HL-60 (cell line): ENCODE results near the gene YWHAQ.

Experiments
- DNase-seq, 2 experiments: peaks; one replicate each; pipeline ENCODE4 v3.0.0-alpha.2; 2010 to 2020; ENCODE audit warnings: low read depth in 1 of 2, low spot score in 1 of 2
- H3K27ac ChIP-seq: fragments of 250-450 bp; sonication (Bioruptor Pico); replicated peaks from 2 replicates; pipeline ENCODE4 v1.5.1; 2020; ENCODE audit warnings: mild to moderate bottlenecking, moderate library complexity
- H3K27me3 ChIP-seq: fragments of 250-450 bp; sonication (Bioruptor Pico); 2 replicates; pipeline ENCODE4 v1.5.1; 2021; ENCODE audit warnings: mild to moderate bottlenecking, moderate library complexity; ENCODE audit not compliant: insufficient read depth, poor library complexity, severe bottlenecking
- H3K4me3 ChIP-seq: replicated peaks from 2 replicates; pipeline ENCODE4 v1.5.1; 2011; ENCODE audit warnings: mild to moderate bottlenecking, control low read depth, low read length; ENCODE audit not compliant: insufficient read depth
- CTCF ChIP-seq: IDR thresholded peaks from one replicate; pipeline ENCODE4 v1.5.1; 2011; ENCODE audit warnings: low read length, control low read depth, inconsistent platforms; ENCODE audit not compliant: insufficient read depth
- GABPA ChIP-seq: IDR thresholded peaks from 2 replicates; pipeline ENCODE4 v1.6.1; 2012; ENCODE audit warnings: low read depth
- POLR2AphosphoS5 ChIP-seq: IDR thresholded peaks from 2 replicates; pipeline ENCODE4 v1.6.1; 2012; ENCODE audit warnings: low read depth
- SPI1 ChIP-seq: IDR thresholded peaks from 2 replicates; pipeline ENCODE4 v1.6.1; 2012; ENCODE audit warnings: low read depth, mild to moderate bottlenecking, borderline replicate concordance
- TF ChIP-seq, protein P1 (sequence below): IDR thresholded peaks from 2 replicates; pipeline ENCODE4 v1.6.1; 2012; ENCODE audit warnings: low read depth; ENCODE audit not compliant: insufficient replicate concordance

YWHAQ gene

DNA sequence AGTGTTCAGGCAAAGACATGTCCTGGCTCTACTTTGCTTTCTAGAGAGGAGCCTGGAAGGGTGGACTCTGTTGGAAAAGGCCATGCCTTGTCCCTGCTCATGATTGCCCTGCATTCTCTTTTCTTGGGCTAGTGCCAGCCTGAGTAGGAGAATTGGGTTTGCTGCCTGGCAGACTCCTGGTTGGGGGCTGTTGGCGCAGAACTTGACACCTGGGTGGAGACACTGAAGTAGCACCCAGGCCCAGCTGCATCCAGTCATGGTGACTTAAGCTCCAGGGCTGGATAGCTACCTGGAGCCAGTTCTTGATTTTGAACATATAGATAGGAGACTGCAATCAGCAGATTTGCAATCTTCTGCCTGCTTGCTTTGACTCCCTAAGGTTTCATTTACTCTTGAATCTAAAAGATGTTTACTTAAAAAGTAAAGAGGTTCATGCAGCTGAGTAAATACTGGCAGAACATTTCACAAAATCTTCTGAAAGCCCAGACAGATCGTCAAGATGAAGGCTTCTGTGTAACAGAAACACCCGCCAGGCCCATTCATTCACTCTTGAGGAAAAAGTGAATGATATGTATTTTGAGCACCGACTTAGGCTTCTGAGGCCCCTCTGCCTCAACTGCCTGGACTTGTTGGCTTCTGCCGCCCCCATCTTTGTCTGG lies 38.0 kb upstream of the YWHAQ start:
- Histone ChIP-seq H3K27ac (no peak overlapping the region), H3K4me3 (no peak overlapping the region), H3K27me3 (no peaks in the 10 kb centered on the region)
- TF ChIP-seq POLR2AphosphoS5 (no peak), SPI1 (no peak), GABPA (no peak), CTCF (no peak)
- TF ChIP-seq, protein P1, sequence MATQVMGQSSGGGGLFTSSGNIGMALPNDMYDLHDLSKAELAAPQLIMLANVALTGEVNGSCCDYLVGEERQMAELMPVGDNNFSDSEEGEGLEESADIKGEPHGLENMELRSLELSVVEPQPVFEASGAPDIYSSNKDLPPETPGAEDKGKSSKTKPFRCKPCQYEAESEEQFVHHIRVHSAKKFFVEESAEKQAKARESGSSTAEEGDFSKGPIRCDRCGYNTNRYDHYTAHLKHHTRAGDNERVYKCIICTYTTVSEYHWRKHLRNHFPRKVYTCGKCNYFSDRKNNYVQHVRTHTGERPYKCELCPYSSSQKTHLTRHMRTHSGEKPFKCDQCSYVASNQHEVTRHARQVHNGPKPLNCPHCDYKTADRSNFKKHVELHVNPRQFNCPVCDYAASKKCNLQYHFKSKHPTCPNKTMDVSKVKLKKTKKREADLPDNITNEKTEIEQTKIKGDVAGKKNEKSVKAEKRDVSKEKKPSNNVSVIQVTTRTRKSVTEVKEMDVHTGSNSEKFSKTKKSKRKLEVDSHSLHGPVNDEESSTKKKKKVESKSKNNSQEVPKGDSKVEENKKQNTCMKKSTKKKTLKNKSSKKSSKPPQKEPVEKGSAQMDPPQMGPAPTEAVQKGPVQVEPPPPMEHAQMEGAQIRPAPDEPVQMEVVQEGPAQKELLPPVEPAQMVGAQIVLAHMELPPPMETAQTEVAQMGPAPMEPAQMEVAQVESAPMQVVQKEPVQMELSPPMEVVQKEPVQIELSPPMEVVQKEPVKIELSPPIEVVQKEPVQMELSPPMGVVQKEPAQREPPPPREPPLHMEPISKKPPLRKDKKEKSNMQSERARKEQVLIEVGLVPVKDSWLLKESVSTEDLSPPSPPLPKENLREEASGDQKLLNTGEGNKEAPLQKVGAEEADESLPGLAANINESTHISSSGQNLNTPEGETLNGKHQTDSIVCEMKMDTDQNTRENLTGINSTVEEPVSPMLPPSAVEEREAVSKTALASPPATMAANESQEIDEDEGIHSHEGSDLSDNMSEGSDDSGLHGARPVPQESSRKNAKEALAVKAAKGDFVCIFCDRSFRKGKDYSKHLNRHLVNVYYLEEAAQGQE, result no peak
- no peak for DNase-seq

DNA sequence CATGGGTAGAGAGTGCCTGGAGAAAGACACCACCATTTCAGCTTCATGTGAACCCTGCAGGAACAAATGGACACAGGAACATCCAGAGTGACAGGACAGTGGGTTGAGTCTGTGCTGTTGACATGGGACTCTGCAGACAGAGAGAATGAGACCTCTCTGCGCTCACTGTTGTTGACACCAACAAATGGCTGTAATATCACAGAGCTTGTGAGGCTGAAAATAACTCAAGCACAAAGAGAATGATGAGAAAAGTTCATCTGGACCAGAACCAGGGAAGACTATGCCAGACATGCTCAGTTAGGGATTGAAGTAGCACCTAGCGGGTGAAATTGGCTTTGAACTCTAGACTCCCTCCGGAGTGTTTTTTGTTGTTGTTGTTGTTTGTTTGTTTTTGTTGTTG lies 37.0 kb upstream of the YWHAQ start:
- Histone ChIP-seq H3K27ac (no peak overlapping the region), H3K4me3 (no peak overlapping the region), H3K27me3 (no peaks in the 10 kb centered on the region)
- DNase-seq, result no peak
- no peak for TF ChIP-seq GABPA
- TF ChIP-seq, protein P1, result no peak
- no peak for TF ChIP-seq SPI1
- TF ChIP-seq CTCF, result no peak
- TF ChIP-seq POLR2AphosphoS5, result no peak

GRCh38 chr2:9666306-9666705 lies 35.5 kb upstream of the YWHAQ start:
- no peak for DNase-seq
- Histone ChIP-seq H3K4me3 (no peak overlapping the region), H3K27ac (no peak overlapping the region), H3K27me3 (no peaks in the 10 kb centered on the region)
- TF ChIP-seq GABPA, result no peak
- TF ChIP-seq, protein P1, result no peak
- no peak for TF ChIP-seq SPI1
- TF ChIP-seq POLR2AphosphoS5, result no peak
- TF ChIP-seq CTCF, result no peak
